GM19043 (cell line): ENCODE data around the gene DMC1.

Experiments used
- ATAC-seq: cut with Tn5 transposase; IDR thresholded peaks from one replicate; pipeline ENCODE4 v1.9.1; 2021; ENCODE audit warnings: low read depth; ENCODE audit not compliant: unreplicated experiment

The DMC1 gene

GRCh38 chr22:38504731-38505540, 65.0 kb downstream of the DMC1 start:
- no peak for ATAC-seq

DNA sequence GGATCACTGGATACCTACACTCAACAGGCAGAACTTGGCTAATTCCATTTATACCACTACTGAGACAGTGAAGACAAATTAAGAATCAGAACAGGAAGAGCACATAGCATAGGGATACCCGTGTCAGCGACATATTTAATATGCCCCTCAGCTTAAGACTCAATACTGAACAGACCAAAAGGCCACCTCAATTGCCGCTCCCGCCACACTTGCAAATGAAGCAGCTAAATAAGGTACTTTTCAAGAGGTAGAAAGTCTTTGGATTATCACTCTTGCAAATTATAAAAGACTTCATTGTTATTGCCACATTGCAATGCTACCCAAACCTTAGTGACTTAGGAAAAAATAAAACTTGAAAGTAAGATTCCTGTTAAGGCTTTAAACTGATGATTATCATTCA, 67.0 kb downstream of the DMC1 start:
- no peak for ATAC-seq

DNA sequence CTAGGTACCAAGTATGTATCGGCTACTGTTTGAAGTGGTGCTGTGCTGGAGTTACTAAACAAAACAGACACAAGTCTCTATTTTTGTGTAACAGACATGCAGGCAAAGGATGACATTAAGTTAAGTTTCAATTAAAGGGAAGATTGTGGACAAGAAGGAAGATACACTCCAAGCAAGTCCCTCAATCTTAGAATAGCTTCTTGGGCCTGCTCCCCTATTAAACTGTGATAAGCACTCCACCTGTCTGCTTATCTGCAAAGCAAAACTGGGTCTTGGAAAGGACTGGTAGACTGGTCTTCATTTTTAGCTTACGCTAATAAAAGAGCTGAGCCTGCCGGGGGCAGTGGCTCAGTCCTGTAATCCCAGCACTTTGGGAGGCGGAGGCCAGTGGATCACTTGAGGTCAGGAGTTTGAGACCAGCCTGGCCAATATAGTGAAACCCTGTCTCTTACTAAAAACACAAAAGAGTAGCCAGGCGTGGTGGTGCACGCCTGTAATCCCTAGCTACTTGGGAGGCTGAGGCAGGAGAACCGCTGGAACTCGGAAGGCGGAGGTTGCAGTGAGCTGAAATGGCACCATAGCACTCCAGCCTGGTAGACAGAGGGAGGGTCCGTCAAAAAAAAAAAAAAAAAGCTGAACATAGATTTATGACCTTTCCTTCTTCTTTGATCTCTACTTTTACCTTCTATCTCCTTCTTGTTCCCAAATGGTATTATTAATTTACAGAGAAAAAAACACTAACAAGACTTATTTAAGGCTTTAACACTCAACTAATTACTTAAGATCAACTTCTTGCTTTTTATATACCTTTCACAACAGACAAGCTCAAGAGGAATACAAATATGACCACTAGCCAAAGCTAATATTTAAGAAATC, 67.9 kb downstream of the DMC1 start:
- ATAC-seq: no peak

GRCh38 chr22:38497869-38498268, 72.1 kb downstream of the DMC1 start:
- ATAC-seq: no peak

DNA sequence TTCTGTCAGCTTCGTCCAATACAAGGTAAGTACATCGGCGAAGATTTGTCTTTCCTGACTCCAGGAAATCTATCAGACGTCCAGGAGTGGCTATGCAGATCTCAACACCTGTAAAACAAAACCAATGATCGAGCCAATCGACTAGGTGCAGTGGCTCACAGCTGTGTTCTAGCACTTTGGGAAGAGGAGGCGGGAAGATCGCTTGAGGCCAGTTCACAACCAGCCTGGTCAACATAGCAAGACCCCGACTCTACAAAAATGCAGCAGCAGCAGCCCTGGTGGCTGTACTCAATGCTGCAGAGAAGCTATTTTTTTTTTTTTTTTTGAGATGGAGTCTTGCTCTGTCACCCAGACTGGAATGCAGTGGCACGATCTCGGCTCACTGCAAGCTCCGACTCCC, 75.0 kb downstream of the DMC1 start:
- no peak for ATAC-seq

DNA sequence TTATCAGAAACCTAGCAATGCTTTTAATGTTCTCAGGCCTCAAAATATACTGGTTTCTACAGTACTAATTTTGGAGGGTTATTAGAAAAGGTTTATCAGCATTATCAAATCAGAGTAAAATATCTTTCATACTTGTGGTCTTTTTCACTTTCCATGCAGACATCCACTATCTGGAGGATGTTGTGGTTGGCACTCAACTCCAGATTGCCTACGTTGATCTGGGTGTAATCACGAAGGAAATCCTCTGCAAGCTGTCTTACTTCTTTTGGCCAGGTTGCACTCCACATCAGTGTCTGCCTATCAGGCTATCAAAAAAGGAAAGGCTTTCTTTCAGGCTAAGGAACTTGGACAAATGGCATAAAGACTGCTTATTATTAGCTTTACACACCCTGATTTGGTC, 75.5 kb downstream of the DMC1 start:
- no peak for ATAC-seq

GRCh38 chr22:38491707-38492348, 78.2 kb downstream of the DMC1 start:
- ATAC-seq: no peak

- ATAC-seq: no peak
These were observed 79.1 kb downstream of the DMC1 start for GRCh38 chr22:38490915-38491314.

- no peak for ATAC-seq
These were observed 79.5 kb downstream of the DMC1 start for GRCh38 chr22:38490475-38490874.

DNA sequence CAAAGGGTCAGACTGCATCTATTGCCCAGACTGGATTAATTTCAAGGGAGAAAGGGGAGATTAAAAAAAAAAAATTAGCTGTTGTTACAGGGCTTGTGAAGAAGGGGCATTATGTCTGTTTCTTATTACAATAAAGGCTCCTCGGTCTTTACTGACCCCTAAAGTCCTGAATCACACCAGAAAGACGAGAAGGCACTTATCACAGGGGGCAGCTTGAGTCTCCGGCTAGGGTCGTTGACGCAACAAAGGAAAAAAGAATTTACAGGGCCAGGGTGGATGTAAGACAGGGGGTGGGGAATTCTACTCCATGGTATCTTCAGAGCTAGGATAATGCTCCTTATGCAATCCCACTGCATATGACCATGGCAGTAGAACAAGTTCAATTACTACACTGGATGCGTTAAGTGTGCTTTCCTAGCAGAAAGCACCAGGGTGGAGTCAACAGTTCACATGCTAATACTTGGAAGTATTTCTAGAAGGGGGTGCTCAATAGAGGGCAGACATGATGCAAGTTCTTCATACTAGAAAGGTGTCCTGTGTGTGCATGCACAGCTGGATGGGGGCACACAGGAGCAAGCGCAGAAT, 80.3 kb downstream of the DMC1 start:
- no peak for ATAC-seq

GRCh38 chr22:38489142-38489541, 80.8 kb downstream of the DMC1 start:
- ATAC-seq: no peak

- ATAC-seq: no peak
These were observed 82.0 kb downstream of the DMC1 start for GRCh38 chr22:38487946-38488345.

DNA sequence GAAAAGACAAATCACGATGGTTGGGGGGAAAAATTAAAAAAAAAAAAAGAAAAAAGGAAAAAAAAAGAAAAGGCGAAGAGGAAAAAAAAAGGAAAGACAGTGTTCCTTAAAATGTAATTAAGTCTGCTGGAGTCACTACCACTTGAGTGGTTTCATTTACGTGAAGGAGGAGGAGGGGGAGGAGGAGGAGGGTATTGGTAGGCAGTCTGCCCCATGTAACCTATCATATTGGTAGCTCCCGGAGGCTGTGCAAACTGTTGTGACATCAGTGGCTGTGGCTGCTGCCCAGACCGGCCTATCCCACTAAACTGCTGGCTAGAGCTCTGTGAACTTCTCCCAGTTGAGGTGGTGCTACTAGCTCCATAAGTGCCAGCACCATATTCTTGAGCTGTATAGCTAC, 84.2 kb downstream of the DMC1 start:
- no peak for ATAC-seq

GRCh38 chr22:38484244-38484643, 85.7 kb downstream of the DMC1 start:
- ATAC-seq: no peak

GRCh38 chr22:38482662-38483308, 87.2 kb downstream of the DMC1 start:
- ATAC-seq: no peak

GRCh38 chr22:38481871-38482332, 88.1 kb downstream of the DMC1 start:
- ATAC-seq: no peak

GRCh38 chr22:38481162-38481870, 88.7 kb downstream of the DMC1 start:
- no peak for ATAC-seq

- no peak for ATAC-seq
These were observed 90.7 kb downstream of the DMC1 start for GRCh38 chr22:38479096-38479837.

DNA sequence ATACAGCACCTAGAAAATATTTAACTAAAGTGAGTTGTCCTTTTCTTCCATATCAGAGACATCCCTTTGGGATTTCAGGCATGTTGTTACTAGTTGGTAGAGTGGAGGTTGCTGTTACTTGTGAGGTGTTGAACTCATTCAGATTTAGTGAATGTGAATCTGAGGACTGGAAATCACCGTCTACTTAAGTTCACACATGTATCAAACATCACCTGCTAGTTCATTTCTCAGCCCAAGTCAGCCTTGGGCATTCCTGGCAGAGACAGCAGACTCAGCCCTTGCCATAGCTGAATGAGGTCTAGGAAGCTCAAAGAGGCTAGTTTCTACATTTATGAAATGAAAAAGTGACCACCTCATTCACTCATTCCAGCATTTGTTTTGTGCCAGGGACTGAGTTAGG, 92.4 kb downstream of the DMC1 start:
- no peak for ATAC-seq
